Measurements from ENCODE around the gene CDHR1.

CDHR1 gene

GRCh38 chr10:84204122-84204521 is 9.8 kb downstream of the CDHR1 start:
- no peaks in the 10 kb centered on the region for H3K36me3 ChIP-seq (ENCODE audit: control insufficient read depth, insufficient read depth, low read length)
- no peak overlapping the region for H3K4me3 ChIP-seq (replicated peaks; ENCODE audit: low read depth, low read length)
- peaks cover 3% of the 10 kb centered on the region for H3K27me3 ChIP-seq (replicated peaks; ENCODE audit: control insufficient read depth, insufficient read depth, low read length)
- TF ChIP-seq CTCF (IDR thresholded peaks at IDR 0.05; ENCODE audit: insufficient read depth, low read length, poor library complexity, severe bottlenecking): peak; percentile 86
- DNase-seq (ENCODE audit: extremely low read depth, insufficient read length): no peak

GRCh38 chr10:84204610-84205009 is 10.3 kb downstream of the CDHR1 start:
- no peak for DNase-seq (ENCODE audit: extremely low read depth, insufficient read length)
- Histone ChIP-seq H3K36me3 (ENCODE audit: control insufficient read depth, insufficient read depth, low read length) (no peaks in the 10 kb centered on the region), H3K27me3 (replicated peaks; ENCODE audit: control insufficient read depth, insufficient read depth, low read length) (peaks cover 3% of the 10 kb centered on the region), H3K4me3 (replicated peaks; ENCODE audit: low read depth, low read length) (no peak overlapping the region)
- no peak for TF ChIP-seq CTCF (IDR thresholded peaks at IDR 0.05; ENCODE audit: insufficient read depth, low read length, poor library complexity, severe bottlenecking)

GRCh38 chr10:84205049-84205852 is 10.9 kb downstream of the CDHR1 start:
- Histone ChIP-seq H3K4me3 (replicated peaks; ENCODE audit: low read depth, low read length) (no peak overlapping the region), H3K36me3 (ENCODE audit: control insufficient read depth, insufficient read depth, low read length) (no peaks in the 10 kb centered on the region), H3K27me3 (replicated peaks; ENCODE audit: control insufficient read depth, insufficient read depth, low read length) (peaks cover 3% of the 10 kb centered on the region)
- TF ChIP-seq CTCF (IDR thresholded peaks at IDR 0.05; ENCODE audit: insufficient read depth, low read length, poor library complexity, severe bottlenecking): peak; percentile 97
- peak; percentile 39 for DNase-seq (ENCODE audit: extremely low read depth, insufficient read length)

- no peak for TF ChIP-seq CTCF (IDR thresholded peaks at IDR 0.05; ENCODE audit: insufficient read depth, low read length, poor library complexity, severe bottlenecking)
- no peaks in the 10 kb centered on the region for H3K36me3 ChIP-seq (ENCODE audit: control insufficient read depth, insufficient read depth, low read length)
- no peak overlapping the region for H3K4me3 ChIP-seq (replicated peaks; ENCODE audit: low read depth, low read length)
- peaks cover 3% of the 10 kb centered on the region for H3K27me3 ChIP-seq (replicated peaks; ENCODE audit: control insufficient read depth, insufficient read depth, low read length)
- DNase-seq (ENCODE audit: extremely low read depth, insufficient read length): no peak
These were observed 11.7 kb downstream of the CDHR1 start for GRCh38 chr10:84205853-84206525.

- DNase-seq (ENCODE audit: extremely low read depth, insufficient read length): no peak
- Histone ChIP-seq H3K4me3 (replicated peaks; ENCODE audit: low read depth, low read length) (no peak overlapping the region), H3K36me3 (ENCODE audit: control insufficient read depth, insufficient read depth, low read length) (no peaks in the 10 kb centered on the region), H3K27me3 (replicated peaks; ENCODE audit: control insufficient read depth, insufficient read depth, low read length) (peaks cover 3% of the 10 kb centered on the region)
- TF ChIP-seq CTCF (IDR thresholded peaks at IDR 0.05; ENCODE audit: insufficient read depth, low read length, poor library complexity, severe bottlenecking): no peak
These were observed 13.7 kb downstream of the CDHR1 start for GRCh38 chr10:84208023-84208422.

All from GM06990 (cell line).